Hematopoietic multipotent progenitor cell (in vitro differentiated cells): ENCODE measurements around the gene UGT1A5. TPM values are rescaled to one million over a fixed set of nuclear protein-coding genes. Genes with fewer than 3 reads are reported as not detected.

Experiments
- DNase-seq, 3 donors: peaks; one replicate each; pipeline ENCODE4 v3.0.0-alpha.2; 2011 to 2015; ENCODE audit warnings: low read depth in 2 of 3, low spot score in 2 of 3
- total RNA-seq: library from RNA; depleted of rRNA; stranded (reverse); fragments of >200 nt; gene quantifications from one replicate; pipeline ENCODE4 v1.2.3, GENCODE V29; 2012

UGT1A5 gene
- total RNA-seq, 1 donor, result not detected

GRCh38 chr2:233803994-233804393 is 91.3 kb downstream of the UGT1A5 start:
- no peak for DNase-seq

GRCh38 chr2:233807215-233807865 is 94.6 kb downstream of the UGT1A5 start:
- DNase-seq, result no peak

- no peak for DNase-seq
Observed at GRCh38 chr2:233807966-233808935, 95.5 kb downstream of the UGT1A5 start.

GRCh38 chr2:233810385-233810784 is 97.7 kb downstream of the UGT1A5 start:
- no peak for DNase-seq

- no peak for DNase-seq
Observed at GRCh38 chr2:233811087-233811486, 98.4 kb downstream of the UGT1A5 start.

- DNase-seq, result no peak
Observed at GRCh38 chr2:233811732-233812131, 99.0 kb downstream of the UGT1A5 start.

GRCh38 chr2:233813236-233814055 is 100.7 kb downstream of the UGT1A5 start:
- no peak for DNase-seq

GRCh38 chr2:233814056-233814835 is 101.5 kb downstream of the UGT1A5 start:
- DNase-seq, result no peak

- DNase-seq, result no peak
Observed at GRCh38 chr2:233815861-233816260, 103.2 kb downstream of the UGT1A5 start.

GRCh38 chr2:233816334-233816733 is 103.6 kb downstream of the UGT1A5 start:
- DNase-seq, result no peak

- no peak for DNase-seq
Observed at GRCh38 chr2:233816771-233817170, 104.1 kb downstream of the UGT1A5 start.

GRCh38 chr2:233817361-233817911 is 104.7 kb downstream of the UGT1A5 start:
- DNase-seq, result no peak

GRCh38 chr2:233817995-233818638 is 105.4 kb downstream of the UGT1A5 start:
- no peak for DNase-seq

GRCh38 chr2:233818639-233819621 is 106.2 kb downstream of the UGT1A5 start:
- DNase-seq, result no peak

GRCh38 chr2:233819884-233820773 is 107.4 kb downstream of the UGT1A5 start:
- DNase-seq, result no peak

- no peak for DNase-seq
Observed at GRCh38 chr2:233820774-233821105, 108.0 kb downstream of the UGT1A5 start.

- no peak for DNase-seq
Observed at GRCh38 chr2:233821196-233821595, 108.5 kb downstream of the UGT1A5 start.
